Measurements from ENCODE around the gene PDE9A.

The PDE9A gene

GRCh38 chr21:42757422-42757821, 104.0 kb downstream of the PDE9A start:
- Mint-ChIP-seq H3K27me3 (peaks cover 19% of the 10 kb centered on the region), H3K9me3 (no peaks in the 10 kb centered on the region), H3K4me1 (no peaks in the 10 kb centered on the region), H3K27ac (ENCODE audit: low read depth) (no peak overlapping the region), H3K4me3 (no peak overlapping the region), H3K36me3 (ENCODE audit: insufficient read depth) (peaks cover 2% of the 10 kb centered on the region)
- no peak for DNase-seq (ENCODE audit: low spot score in 2 of 2)
- ATAC-seq (replicated peaks; ENCODE audit: extremely low read depth, poor library complexity, severe bottlenecking): no peak

- no peak for DNase-seq (ENCODE audit: low spot score in 2 of 2)
- no peak overlapping the region for H3K27ac Mint-ChIP-seq (ENCODE audit: low read depth)
- H3K9me3 Mint-ChIP-seq: no peaks in the 10 kb centered on the region
- peaks cover 25% of the 10 kb centered on the region for H3K27me3 Mint-ChIP-seq
- H3K4me1 Mint-ChIP-seq: no peaks in the 10 kb centered on the region
- H3K36me3 Mint-ChIP-seq (ENCODE audit: insufficient read depth): peaks cover 2% of the 10 kb centered on the region
- no peak overlapping the region for H3K4me3 Mint-ChIP-seq
- no peak for ATAC-seq (replicated peaks; ENCODE audit: extremely low read depth, poor library complexity, severe bottlenecking)
Observed at GRCh38 chr21:42757826-42758655, 104.6 kb downstream of the PDE9A start.

GRCh38 chr21:42758721-42759593, 105.5 kb downstream of the PDE9A start:
- H3K4me3 Mint-ChIP-seq: no peak overlapping the region
- H3K4me1 Mint-ChIP-seq: no peaks in the 10 kb centered on the region
- H3K9me3 Mint-ChIP-seq: no peaks in the 10 kb centered on the region
- ATAC-seq (replicated peaks; ENCODE audit: extremely low read depth, poor library complexity, severe bottlenecking) (no peak), DNase-seq (ENCODE audit: low spot score in 2 of 2) (no peak)
- peaks cover 2% of the 10 kb centered on the region for H3K36me3 Mint-ChIP-seq (ENCODE audit: insufficient read depth)
- H3K27me3 Mint-ChIP-seq: peaks cover 30% of the 10 kb centered on the region
- no peak overlapping the region for H3K27ac Mint-ChIP-seq (ENCODE audit: low read depth)

GRCh38 chr21:42759594-42759927, 106.1 kb downstream of the PDE9A start:
- Mint-ChIP-seq H3K4me3 (no peak overlapping the region), H3K4me1 (no peaks in the 10 kb centered on the region)
- ATAC-seq (replicated peaks; ENCODE audit: extremely low read depth, poor library complexity, severe bottlenecking): no peak

GRCh38 chr21:42760361-42760950, 107.0 kb downstream of the PDE9A start:
- H3K9me3 Mint-ChIP-seq: no peaks in the 10 kb centered on the region
- H3K27me3 Mint-ChIP-seq: peaks cover 30% of the 10 kb centered on the region
- ATAC-seq (replicated peaks; ENCODE audit: extremely low read depth, poor library complexity, severe bottlenecking) (no peak), DNase-seq (ENCODE audit: low spot score in 2 of 2) (no peak)
- no peaks in the 10 kb centered on the region for H3K4me1 Mint-ChIP-seq
- peaks cover 2% of the 10 kb centered on the region for H3K36me3 Mint-ChIP-seq (ENCODE audit: insufficient read depth)
- no peak overlapping the region for H3K4me3 Mint-ChIP-seq
- no peak overlapping the region for H3K27ac Mint-ChIP-seq (ENCODE audit: low read depth)

More at GRCh38 chr21:42759594-42759927, 106.1 kb downstream of the PDE9A start:
- Mint-ChIP-seq H3K36me3 (ENCODE audit: insufficient read depth) (peaks cover 2% of the 10 kb centered on the region), H3K27ac (ENCODE audit: low read depth) (no peak overlapping the region), H3K27me3 (peaks cover 30% of the 10 kb centered on the region), H3K9me3 (no peaks in the 10 kb centered on the region)
- DNase-seq (ENCODE audit: low spot score in 2 of 2): no peak

- Mint-ChIP-seq H3K27me3 (peaks cover 30% of the 10 kb centered on the region), H3K4me3 (no peak overlapping the region), H3K9me3 (no peaks in the 10 kb centered on the region), H3K4me1 (no peaks in the 10 kb centered on the region), H3K27ac (ENCODE audit: low read depth) (no peak overlapping the region), H3K36me3 (ENCODE audit: insufficient read depth) (no peaks in the 10 kb centered on the region)
- DNase-seq (ENCODE audit: low spot score in 2 of 2) (no peak), ATAC-seq (replicated peaks; ENCODE audit: extremely low read depth, poor library complexity, severe bottlenecking) (no peak)
Observed at GRCh38 chr21:42760951-42761751, 107.7 kb downstream of the PDE9A start.

- no peak for DNase-seq (ENCODE audit: low spot score in 2 of 2)
- Mint-ChIP-seq H3K27me3 (peaks cover 30% of the 10 kb centered on the region), H3K36me3 (ENCODE audit: insufficient read depth) (no peaks in the 10 kb centered on the region), H3K9me3 (no peaks in the 10 kb centered on the region), H3K4me1 (no peaks in the 10 kb centered on the region), H3K27ac (ENCODE audit: low read depth) (no peak overlapping the region), H3K4me3 (no peak overlapping the region)
- ATAC-seq (replicated peaks; ENCODE audit: extremely low read depth, poor library complexity, severe bottlenecking): no peak
Observed at GRCh38 chr21:42761776-42762335, 108.4 kb downstream of the PDE9A start.

- H3K4me1 Mint-ChIP-seq: no peaks in the 10 kb centered on the region
- H3K9me3 Mint-ChIP-seq: no peaks in the 10 kb centered on the region
- no peaks in the 10 kb centered on the region for H3K36me3 Mint-ChIP-seq (ENCODE audit: insufficient read depth)
- ATAC-seq (replicated peaks; ENCODE audit: extremely low read depth, poor library complexity, severe bottlenecking): no peak
- no peak overlapping the region for H3K4me3 Mint-ChIP-seq
- H3K27ac Mint-ChIP-seq (ENCODE audit: low read depth): no peak overlapping the region
- DNase-seq (ENCODE audit: low spot score in 2 of 2): no peak
- H3K27me3 Mint-ChIP-seq: peaks cover 30% of the 10 kb centered on the region
Observed at GRCh38 chr21:42763581-42764442, 110.4 kb downstream of the PDE9A start.

GRCh38 chr21:42764443-42764760, 111.0 kb downstream of the PDE9A start:
- peaks cover 30% of the 10 kb centered on the region for H3K27me3 Mint-ChIP-seq
- no peak overlapping the region for H3K4me3 Mint-ChIP-seq
- H3K36me3 Mint-ChIP-seq (ENCODE audit: insufficient read depth): no peaks in the 10 kb centered on the region
- DNase-seq (ENCODE audit: low spot score in 2 of 2) (no peak), ATAC-seq (replicated peaks; ENCODE audit: extremely low read depth, poor library complexity, severe bottlenecking) (no peak)
- no peak overlapping the region for H3K27ac Mint-ChIP-seq (ENCODE audit: low read depth)
- no peaks in the 10 kb centered on the region for H3K4me1 Mint-ChIP-seq
- no peaks in the 10 kb centered on the region for H3K9me3 Mint-ChIP-seq

GRCh38 chr21:42764883-42765282, 111.5 kb downstream of the PDE9A start:
- DNase-seq (ENCODE audit: low spot score in 2 of 2) (no peak), ATAC-seq (replicated peaks; ENCODE audit: extremely low read depth, poor library complexity, severe bottlenecking) (no peak)
- Mint-ChIP-seq H3K9me3 (no peaks in the 10 kb centered on the region), H3K27ac (ENCODE audit: low read depth) (no peak overlapping the region), H3K27me3 (peaks cover 30% of the 10 kb centered on the region), H3K4me1 (no peaks in the 10 kb centered on the region), H3K4me3 (no peak overlapping the region), H3K36me3 (ENCODE audit: insufficient read depth) (no peaks in the 10 kb centered on the region)

- no peak for ATAC-seq (replicated peaks; ENCODE audit: extremely low read depth, poor library complexity, severe bottlenecking)
- no peak overlapping the region for H3K27ac Mint-ChIP-seq (ENCODE audit: low read depth)
- no peak overlapping the region for H3K4me3 Mint-ChIP-seq
- H3K36me3 Mint-ChIP-seq (ENCODE audit: insufficient read depth): no peaks in the 10 kb centered on the region
- no peak for DNase-seq (ENCODE audit: low spot score in 2 of 2)
- H3K4me1 Mint-ChIP-seq: no peaks in the 10 kb centered on the region
- no peaks in the 10 kb centered on the region for H3K9me3 Mint-ChIP-seq
- H3K27me3 Mint-ChIP-seq: peaks cover 22% of the 10 kb centered on the region
Observed at GRCh38 chr21:42765656-42766055, 112.2 kb downstream of the PDE9A start.
